NOMO-1 (cell line): ENCODE results near the gene PIEZO2.

ENCODE experiments used
- DNase-seq, 2 experiments: peaks; one replicate each; lab custom pipeline; 2025; ENCODE audit not compliant: unreplicated experiment in 2 of 2; lab: John Stamatoyannopoulos, UW

The PIEZO2 gene

DNA sequence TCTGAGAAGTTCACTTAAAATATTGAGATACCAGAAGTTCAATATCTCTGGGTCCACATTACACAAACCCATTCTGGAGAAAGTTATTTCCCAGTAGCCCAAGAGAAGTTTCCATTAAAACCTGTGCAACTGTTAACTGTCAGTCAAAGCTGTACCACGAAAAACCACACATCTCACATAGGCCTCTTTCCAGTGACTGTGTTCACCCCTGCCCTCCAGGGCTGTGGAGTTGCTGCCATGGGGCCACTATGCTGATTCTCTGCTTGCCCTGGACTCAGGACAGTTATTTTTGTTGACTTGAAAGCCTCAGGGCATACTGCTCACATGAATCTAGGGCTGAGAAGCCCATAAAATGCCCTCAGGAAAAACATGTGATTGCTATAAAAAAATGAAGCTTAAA lies 153.8 kb downstream of the PIEZO2 start:
- DNase-seq, result no peak

DNA sequence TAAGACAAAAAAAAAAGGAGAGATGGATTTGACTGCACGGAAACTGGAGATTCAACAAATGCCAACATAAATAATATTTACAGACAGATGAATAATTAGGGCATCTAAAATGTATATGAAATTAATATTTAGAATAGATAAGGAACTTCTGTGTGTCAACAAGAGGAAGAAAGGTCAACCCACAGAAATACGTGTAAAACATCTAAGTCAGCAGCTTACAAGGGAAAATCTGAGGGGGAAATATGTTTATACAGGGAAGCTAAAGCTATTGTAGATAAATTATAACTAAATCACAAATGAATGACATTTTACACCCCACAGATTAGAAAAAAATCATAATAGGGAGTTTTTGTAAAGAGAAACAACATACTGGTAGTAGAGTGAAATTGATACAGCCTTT lies 159.9 kb downstream of the PIEZO2 start:
- DNase-seq, result no peak

DNA sequence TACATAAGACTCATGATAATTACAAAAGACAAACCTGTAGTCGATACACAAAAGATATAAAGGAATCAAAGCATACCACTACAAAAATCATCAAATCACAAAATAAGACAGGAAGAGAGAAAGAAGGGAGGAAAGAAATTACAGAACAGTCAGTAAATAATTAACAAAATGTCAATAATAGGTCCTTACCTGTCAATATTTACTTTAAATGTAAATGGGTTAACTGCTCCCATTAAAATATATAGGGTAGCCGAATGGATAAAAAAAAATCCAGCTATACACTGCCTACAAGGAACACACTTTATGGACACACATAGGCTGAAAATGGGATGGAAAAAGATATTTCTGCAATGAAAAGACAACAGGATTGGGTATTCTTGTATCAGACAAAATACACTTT lies 163.7 kb downstream of the PIEZO2 start:
- DNase-seq, result no peak

DNA sequence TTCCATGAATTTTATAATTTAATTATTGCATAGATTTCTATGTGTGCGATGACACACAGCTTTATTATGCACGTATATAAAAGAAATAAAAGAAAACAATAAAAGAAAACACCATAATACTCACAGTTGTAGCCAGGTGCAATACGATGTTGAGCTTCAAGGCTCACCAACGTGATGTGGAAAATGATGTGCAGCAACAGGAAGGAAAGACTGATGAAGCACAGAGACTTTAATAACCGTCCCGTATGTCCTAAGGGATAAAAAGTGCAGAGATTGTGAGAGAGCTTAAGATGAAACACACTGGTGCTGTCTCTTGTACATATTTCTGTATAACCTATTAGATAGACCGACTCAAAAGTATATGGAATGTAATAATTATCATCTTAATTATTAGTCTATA lies 170.0 kb downstream of the PIEZO2 start:
- no peak for DNase-seq

DNA sequence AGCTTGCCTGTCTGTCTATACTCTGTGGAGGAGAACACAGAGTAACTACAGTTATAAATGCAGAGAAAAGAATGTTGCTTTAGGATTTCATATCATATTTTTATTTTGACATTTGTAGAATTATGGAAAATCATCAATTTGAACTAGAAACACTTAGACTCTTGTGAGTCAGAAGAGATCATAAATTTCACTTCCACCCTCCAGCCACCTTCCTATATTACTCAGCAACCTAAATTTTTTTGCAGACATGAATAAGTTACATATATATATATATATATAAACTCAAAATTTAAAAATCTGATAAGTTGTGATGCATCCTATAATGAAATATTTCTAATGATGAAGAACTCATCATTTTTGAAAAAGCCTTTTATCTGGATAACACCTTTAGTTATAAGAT lies 172.3 kb downstream of the PIEZO2 start:
- DNase-seq, result no peak

DNA sequence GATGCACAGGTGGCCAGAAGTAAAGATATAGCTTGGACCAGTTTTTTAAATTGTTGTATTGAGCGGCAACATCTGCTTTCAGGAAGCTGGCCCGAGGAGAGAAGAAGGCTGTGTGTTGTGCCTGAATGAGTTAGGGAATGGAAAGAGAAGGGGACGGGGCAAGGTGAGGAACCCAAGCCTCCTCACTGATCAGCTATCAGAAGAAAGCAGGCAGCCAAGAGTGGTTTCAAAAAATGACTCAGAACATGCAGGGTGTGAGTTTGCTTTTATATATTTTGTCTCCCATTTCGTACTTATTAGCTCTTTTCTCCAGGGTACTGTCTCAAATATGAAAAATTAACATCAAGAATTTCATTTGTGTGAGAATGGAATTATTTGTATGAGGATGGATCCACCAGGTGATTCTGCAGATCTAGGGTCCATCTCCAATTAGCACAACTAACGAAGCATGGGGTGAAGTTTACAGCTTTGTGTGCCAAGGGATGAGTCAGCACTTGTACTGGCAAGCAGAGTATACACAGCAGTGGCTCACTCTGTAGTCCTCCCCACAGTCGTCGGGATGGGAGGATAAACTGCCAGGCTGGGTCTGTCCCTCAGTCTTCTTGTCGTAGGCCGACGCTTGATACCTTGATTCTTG lies 175.7 kb downstream of the PIEZO2 start:
- DNase-seq, result no peak

DNA sequence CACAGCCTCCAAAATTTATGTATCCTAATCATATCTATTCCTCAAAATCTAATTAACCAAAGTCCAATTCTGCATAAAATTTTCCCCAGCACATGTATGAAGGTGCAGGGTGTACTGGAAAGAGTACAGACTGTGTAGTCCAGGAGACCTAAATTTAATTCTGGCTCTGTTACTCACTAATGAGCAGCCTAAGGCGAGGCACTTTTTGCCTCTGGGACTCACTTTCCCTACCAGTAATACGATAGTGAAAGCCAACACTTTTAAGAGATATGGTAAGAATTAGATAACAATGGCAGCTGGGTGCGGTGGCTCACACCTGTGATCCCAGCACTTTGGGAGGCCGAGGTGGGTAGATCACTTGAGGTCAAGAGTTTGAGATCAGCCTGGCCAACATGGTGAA lies 177.7 kb downstream of the PIEZO2 start:
- DNase-seq, result no peak

DNA sequence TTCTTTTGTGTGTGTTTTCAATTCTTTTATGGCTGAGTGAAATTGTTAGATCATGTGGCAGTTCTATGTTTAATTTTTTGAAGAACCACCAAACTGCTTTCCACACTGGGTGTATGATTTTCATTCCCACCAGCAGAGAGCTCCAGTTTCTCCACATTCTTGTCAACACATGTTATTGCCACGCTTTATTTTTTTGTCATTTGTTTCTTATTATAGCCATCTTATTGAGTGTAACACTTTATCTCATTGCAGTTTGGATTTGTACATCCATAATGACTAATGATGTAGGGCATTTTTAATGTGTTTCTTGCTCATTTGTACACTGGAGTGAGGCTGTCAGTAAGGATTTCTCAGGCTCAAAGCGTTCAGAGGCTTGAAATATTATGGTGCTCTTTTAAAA lies 184.2 kb downstream of the PIEZO2 start:
- no peak for DNase-seq

DNA sequence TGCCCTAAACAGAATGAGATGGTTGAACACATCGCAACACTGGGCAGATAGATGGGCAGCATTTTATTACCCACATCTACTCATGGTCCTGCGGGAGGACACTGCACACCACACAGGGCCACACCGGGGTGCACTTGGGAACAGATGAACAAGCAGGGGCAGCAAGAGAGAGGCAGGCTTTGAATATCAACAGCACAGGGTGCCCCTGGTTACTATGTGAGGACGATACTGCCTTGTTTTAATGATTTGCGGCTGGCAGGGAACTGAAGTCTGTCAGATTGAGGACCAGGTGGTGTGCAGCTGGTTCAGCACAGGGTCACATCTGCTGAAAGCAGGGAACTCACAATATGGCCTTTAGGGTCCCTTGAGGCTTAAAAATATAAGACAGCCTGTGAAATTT lies 195.7 kb downstream of the PIEZO2 start:
- no peak for DNase-seq

DNA sequence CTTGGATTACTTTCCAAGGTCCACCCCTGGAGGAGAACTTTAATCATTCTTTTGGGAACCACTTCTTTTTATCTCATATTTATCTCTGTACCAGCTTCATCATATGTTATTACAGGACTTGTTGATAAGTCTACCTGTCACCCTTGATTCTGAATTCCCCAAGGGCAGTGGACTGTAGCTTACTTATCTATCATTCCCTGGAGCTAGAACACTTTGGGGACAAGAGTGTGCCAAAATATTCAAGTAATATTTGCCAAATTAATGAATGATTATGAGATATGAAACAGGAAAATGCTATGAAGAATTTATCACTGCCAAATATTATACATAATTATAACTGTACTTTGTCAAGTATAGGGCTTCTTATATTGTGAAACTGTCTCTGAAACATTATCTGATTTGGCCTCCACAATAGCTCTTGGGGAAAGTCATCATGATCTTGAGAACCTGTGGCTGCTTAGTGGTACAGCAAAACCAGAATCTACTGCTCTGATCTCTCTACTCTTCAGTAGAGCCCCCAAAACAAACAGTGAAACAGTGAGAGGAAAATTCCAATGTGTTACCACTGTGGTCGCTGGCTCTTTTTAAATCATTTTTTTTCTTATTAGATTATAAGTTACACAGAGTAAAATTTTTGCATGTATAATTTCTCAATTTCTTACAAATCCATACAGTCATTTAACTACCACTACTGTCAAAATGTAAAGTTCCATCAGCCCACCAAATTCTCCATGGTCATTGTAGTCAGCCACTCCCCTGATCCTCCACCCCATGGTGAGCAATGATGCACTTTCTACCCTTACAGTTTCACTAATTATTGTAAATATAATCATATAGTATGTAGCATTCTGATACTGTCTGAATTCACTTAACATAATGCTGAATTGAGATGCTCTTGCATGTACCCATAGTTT lies 197.5 kb downstream of the PIEZO2 start:
- DNase-seq, result no peak

DNA sequence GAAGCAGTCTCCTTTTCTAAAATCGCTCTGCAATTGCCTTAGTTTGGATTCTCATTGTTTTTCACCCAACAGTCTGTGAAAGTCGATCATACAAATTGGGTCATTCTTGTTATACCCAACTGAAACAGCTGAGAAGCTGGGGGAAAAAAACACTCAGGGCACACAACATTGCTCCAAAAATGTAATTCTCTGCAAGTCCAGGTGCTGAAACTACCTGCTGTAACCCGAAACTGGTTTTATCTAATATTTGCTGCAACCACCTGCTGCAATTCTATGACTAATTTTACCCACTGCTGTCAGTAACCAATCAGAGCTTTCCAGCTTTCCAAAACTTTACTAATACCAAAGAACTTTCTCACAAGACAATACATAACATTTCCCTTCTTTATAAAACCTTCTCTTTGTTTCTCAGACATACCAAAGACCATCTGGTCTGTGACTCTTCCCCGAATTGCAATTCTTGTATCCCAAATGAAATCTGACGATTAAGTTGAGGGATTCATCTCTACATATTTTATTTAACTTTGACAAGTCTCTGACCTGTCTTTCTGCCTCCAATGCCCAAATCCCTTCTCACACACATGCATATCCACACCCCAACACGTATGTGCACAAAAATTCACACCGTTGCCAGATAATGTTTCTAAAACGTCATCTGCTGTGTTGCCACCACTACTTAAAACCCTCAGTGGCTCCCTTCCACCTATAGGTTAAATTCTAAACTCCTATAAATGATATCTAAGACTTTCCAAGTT lies 198.3 kb downstream of the PIEZO2 start:
- DNase-seq, result no peak

DNA sequence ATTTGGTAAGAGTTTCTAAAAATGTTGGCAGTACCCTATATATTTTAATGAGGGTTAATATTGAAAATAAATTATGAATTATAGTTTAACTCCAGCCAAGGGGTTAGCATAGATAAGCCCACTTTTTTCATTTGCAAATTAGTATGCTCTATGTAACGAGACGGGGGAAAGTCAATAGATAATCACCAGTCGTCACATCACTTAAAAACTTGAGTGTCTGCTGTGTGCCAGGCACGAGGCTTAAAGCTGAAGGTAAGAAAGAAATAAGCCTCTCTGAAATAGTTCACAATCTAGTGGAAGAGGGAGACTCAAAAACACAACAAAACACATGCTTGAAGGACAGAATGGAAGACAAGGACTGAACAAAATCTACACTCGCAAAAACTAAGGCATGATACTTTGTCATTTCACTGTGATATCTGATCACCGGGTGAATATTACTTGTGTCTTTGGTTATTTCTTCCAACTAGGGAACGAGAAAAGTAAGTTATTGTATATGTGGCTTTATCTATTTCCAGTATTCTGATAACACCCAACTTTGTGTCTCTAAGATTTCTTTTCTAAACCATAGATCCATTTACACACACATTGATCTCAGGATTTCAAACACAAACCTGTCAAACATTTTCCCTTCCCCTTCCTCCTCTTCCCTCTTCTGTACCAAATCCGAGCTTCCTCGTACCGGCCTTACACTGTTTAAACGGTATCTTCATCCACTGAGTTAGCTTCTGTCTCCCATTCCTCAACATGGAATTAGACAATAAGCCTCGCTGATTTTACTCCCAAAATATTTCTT lies 199.1 kb downstream of the PIEZO2 start:
- no peak for DNase-seq

DNA sequence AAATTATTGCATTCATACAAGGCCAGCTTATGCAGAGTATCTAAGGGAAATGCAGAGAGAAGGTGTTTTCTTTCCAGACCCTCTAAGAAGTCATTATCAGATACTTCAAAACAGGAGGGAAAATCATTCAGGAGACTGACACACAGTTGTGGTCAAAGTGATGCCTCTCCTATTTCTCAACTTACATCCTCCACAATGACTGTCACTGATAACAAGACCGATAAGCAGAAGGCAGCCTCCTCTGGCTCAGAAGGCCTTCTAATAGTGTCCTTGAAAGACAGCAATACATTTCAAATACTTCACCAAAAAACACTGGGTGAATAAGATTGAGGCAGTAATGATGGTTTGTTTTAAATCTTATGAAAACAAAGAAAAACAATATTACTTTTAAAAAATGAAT lies 199.7 kb downstream of the PIEZO2 start:
- DNase-seq, result no peak

DNA sequence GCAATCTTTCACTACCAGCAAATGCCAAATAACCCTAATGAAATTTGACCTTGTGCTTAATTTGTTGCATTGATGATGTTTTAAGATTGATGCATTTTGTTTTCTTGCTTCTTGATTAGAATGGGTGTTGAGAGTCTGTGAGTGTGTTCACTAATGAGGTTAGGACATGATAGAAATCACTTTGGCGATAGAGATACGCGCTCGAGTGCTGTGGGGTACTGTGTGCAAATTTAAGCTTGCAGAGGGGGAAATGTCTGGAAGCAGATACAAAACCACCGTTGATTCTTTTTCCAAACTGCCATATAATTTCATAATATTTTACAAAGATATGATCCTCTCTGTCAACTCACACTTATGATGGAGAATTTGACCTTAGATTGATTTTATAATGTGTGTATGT lies 200.9 kb downstream of the PIEZO2 start:
- no peak for DNase-seq

DNA sequence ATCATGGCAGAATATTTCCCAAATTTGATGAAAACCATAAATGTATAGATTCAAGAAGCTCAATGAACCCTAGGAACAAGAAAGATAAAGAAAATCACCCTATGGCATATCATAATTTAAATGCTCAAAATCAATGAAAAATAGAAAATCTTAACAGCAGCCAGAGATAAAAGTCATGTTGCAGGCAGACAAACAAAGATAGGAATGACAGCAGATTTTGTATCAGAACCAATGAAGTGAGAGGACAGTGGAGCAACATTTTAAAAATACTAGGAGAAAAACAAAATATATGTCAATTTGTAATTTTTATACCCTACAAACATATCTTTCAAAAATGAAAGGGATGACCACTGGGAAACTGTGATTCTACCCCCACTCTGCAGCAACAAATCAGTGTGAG lies 203.3 kb downstream of the PIEZO2 start:
- no peak for DNase-seq

DNA sequence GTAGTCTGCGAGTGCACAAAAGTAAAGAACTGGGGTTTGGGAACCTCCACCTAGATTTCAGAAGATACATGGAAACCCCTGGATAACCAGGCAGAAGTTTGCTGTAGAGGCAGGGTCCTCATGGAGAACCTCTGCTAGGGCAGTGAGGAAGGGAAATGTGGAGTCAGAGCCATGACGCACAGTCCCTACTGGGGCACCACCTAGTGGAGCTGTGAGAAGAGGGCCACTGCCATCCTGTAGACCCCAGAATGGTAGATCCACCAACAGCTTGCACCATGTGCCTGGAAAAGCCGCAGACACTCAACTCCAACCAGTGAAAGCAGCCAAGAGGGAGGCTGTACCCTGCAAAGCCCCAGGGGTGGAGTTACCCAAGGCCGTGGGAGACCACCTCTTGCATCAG lies 206.4 kb downstream of the PIEZO2 start:
- DNase-seq, result no peak

DNA sequence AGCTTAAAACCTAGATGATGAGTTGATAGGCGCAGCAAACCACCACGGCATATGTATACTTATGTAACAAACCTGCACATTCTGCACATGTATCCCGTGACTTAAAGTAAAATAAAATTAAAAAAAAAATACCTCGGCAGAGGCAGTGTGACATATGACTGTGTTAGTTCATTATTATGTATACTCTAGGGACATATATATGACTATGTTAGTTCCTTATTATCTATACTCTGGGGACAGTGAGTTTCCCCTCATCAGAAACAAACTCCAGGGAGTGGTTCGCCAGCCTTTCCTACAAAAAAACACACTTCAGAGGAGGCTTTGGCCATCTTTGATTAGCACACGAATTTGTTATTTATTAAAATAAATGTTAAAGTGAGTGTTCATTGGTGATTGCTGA lies 209.5 kb downstream of the PIEZO2 start:
- no peak for DNase-seq

DNA sequence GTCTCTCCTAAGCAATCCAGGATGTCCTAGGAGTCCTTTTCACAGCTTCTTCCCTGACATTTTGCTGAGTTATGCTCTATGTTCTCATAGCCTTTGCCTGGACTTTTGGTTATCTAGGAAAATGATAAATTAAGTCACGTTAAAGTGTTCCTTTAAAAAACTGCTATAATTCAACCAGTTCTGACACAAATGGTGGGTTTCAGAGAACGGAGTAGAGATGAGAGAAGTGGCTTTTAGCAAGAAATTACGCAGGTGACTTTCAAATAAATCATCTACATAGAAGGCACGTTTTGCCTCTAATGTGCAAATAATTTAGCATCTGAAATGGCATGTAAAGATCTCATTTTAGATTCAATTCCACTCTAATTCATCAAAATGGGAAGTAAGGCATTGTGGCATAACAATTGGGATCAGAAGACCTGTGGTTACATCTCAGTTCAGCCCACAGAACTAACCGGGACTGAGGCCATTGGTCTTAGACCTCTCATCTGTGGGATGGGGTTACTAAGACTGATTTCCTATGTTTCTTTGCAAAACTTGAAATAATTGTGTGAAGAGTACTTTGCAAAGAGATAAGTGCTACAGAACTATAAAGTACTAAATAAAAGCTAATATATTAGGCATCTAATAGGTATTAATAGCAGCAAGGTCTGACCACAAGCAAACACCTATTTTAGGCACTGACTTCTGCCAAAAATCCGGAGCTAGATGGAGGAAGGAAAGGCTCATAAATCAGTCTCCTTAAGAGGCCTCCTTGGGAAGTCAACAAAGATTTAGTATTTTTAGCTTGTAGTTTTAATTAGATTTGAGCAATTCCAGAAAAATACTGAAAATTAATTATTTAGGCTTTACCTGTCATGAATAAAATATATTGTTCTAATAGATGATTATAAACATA lies 211.4 kb downstream of the PIEZO2 start:
- DNase-seq, result no peak

DNA sequence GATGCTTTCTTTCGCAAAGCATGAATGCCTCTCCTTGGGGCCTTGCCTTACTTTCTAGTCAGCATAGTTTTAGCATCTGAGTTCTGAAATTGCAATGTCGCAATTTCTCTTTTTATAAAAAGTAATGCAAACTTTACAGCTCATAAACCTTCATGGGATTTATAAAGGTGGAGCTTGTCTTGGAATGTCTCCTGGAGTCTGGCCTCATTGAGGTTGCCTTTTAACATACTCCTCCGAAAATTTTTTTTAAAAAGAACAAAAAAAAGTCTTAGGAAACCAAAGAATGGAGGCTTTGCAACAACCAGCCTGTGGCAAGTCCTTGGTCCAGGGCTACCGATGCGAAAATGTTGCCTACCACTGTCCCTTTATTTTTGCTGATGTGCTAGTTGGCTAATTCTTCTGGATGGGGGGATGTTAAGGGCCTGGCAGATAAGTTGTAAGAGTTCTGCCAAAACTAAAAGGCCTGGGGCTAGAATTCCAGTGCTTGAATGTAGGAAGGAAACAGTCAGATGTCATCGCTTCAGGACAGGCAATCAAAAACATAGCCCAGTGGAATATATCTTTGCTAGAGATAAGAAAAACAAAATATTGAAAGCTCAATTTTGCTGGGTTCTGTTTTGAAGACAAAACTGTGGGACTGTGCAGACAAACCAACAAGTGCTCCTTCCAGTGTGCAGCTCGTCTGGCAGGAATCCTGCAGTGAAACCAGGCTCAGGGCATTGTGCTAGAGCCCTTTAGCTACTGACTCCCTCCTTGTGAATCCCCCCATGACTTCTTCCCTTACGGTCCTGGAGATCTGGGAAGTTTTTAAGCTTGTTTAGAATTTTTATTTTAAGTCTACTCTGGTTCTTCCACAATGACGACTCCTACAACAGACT lies 213.0 kb downstream of the PIEZO2 start:
- no peak for DNase-seq
